HG03439 (cell line): Measurements from ENCODE around the gene AVPR1A.

Source experiments
- ATAC-seq: cut with Tn5 transposase; IDR thresholded peaks from one replicate; pipeline ENCODE4 v1.9.1; 2021; ENCODE audit warnings: mild to moderate bottlenecking, moderate library complexity; ENCODE audit not compliant: unreplicated experiment

Gene AVPR1A

DNA sequence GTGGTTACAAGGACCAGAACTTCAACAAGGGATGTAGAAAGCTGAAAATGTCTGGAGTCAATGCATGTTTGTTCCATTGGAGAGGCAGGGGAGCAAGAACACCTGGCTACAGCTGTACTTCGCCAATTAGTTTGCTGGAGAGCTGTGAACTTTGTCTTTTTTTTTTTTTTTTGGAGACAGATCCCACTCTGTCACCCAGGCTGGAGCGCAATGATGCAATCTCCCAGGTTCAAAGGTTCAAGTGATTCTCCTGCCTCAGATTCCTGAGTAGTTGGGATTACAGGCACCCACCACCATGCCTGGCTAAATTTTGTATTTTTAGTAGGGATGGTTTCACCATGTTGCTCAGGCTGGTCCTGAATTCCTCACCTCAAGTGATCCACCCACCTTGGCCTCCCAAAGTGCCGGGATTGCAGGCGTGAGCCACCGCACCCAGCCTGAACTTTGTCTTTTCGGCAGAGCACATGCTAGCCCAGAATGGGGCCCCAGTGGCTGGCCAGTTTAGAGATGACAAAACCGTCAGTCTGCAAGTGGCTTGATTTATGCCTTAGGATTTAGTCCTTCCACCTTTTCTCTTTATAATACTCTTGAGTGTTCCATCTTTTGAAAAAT lies 55.5 kb downstream of the AVPR1A start:
- ATAC-seq = no peak

DNA sequence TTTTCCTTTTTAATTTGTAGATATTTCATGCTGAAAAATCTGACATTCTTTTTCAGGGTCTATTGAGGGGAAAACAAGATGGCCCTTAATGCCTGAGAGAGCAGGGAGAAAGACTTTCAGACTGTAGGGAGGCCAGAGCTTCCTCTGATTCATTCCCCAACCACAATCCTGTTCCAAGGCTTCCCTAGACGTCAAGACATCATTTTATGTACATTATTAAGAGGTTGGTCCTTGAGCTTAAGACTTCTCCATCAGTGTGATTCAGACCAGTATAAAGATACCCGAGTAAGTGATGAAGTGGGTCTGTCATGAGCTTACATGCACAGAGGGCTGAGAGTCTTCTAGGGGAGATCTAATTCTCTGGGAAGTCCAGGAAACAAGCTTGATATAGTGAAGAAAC lies 57.3 kb downstream of the AVPR1A start:
- no peak for ATAC-seq

DNA sequence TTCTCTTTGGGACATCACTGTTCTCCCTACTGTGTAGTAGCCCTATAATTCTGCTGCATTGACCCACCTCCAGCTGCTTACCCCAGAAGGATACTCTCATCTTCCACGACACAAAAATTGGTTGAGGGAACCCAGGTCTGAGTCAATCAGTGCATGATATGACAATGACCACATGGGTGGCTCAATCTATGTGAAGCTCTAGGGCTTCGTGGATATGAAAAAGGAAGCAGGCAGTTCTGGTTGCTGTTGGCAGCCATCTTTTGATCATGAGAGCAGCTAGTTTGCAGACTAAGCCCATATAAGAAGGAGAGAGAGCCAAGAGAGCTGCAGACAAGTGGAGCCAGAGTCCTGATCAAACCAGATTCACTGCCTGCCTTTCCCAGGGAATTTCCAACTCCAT lies 57.9 kb downstream of the AVPR1A start:
- ATAC-seq = no peak
